Stimulated activated CD8-positive, alpha-beta memory T cell treated with anti-CD3 and anti-CD28 coated beads, Interleukin-7, amount 100 ng/mL, for 1 hour (primary cell): Measurements from ENCODE around the gene CCDC183.
"Not testable (repeated sequence)": the region's sequence is repeated elsewhere in the genome, so short reads cannot be mapped to it uniquely, and the experiment has no call there.

Experiments used
- DNase-seq, 2 donors: peaks; one replicate each; pipeline ENCODE4 v3.0.0-alpha.2; 2020; ENCODE audit warnings: low read depth in 2 of 2

The CCDC183 gene

GRCh38 chr9:136799854-136800657, 3.9 kb downstream of the CCDC183 start:
- peak; percentile 79 to 83 for DNase-seq

- no peak for DNase-seq
Measured at GRCh38 chr9:136802321-136802720, 6.2 kb downstream of the CCDC183 start.

GRCh38 chr9:136803009-136803550, 6.9 kb downstream of the CCDC183 start:
- DNase-seq: not testable (repeated sequence)

GRCh38 chr9:136803551-136804508, 7.7 kb downstream of the CCDC183 start:
- no peak for DNase-seq

GRCh38 chr9:136804509-136805206, 8.5 kb downstream of the CCDC183 start:
- DNase-seq: no peak

GRCh38 chr9:136805207-136805740, 9.1 kb downstream of the CCDC183 start:
- no peak for DNase-seq

- no peak for DNase-seq
Measured at GRCh38 chr9:136806067-136806466, 9.9 kb downstream of the CCDC183 start.

GRCh38 chr9:136806631-136807201, 10.6 kb downstream of the CCDC183 start:
- no peak for DNase-seq

- DNase-seq: peak; percentile 64 to 68
Measured at GRCh38 chr9:136807281-136808074, 11.3 kb downstream of the CCDC183 start, which contains the start of gene RABL6. Gene RABL6, plus strand, starts transcription at chr9:136807948. Its CDS starts 249 bp downstream, at chr9:136808197.

- DNase-seq: peak; percentile 14 to 19
Measured at GRCh38 chr9:136808075-136808805, 12.1 kb downstream of the CCDC183 start.

- DNase-seq: no peak
Measured at GRCh38 chr9:136808806-136809158, 12.6 kb downstream of the CCDC183 start.

- DNase-seq: no peak
Measured at GRCh38 chr9:136814725-136815421, 18.7 kb downstream of the CCDC183 start.

GRCh38 chr9:136815422-136815782, 19.3 kb downstream of the CCDC183 start:
- DNase-seq: no peak

GRCh38 chr9:136820971-136821825, 25.1 kb downstream of the CCDC183 start:
- no peak for DNase-seq

- DNase-seq: no peak
Measured at GRCh38 chr9:136821826-136822544, 25.8 kb downstream of the CCDC183 start.

GRCh38 chr9:136823136-136824046, 27.3 kb downstream of the CCDC183 start:
- no peak for DNase-seq
